ENCODE results near the gene APOB.

- TF ChIP-seq POLR2A (IDR thresholded peaks at IDR 0.05) (no peak), CTCF (IDR thresholded peaks at IDR 0.05) (no peak)
Measured at GRCh38 chr2:21017748-21018276, 26.1 kb downstream of the APOB start.

Data from esophagus squamous epithelium (tissue), 4 donors.